GM10248 (cell line): ENCODE data around the gene LSAMP.

Experiments
- CTCF ChIA-PET: fragments of 300-600 bp; sonication (Branson Sonifier 250); formaldehyde crosslinking; extraction: SDS; loops from one replicate; lab custom pipeline; 2021; ENCODE audit warnings: antibody characterized with exemption; lab: Yijun Ruan, JAX
- POLR2A ChIA-PET: fragments of 350-650 bp; sonication (Branson Sonifier 250); formaldehyde crosslinking; extraction: SDS; loops from one replicate; lab custom pipeline; 2020; ENCODE audit warnings: antibody characterized with exemption; lab: Yijun Ruan, JAX
- DNase-seq: peaks from one replicate; pipeline ENCODE4 v3.0.0; 2012; ENCODE audit errors: extremely low spot score
- TF ChIP-seq, protein P1 (sequence below): IDR thresholded peaks from 2 replicates; pipeline ENCODE4 v1.5.1; 2012; ENCODE audit warnings: mild to moderate bottlenecking, low read depth; ENCODE audit errors: extremely low read depth, missing control alignments, control extremely low read depth

LSAMP gene

GRCh38 chr3:115930168-115930567, 515.1 kb downstream of the LSAMP start:
- DNase-seq: no peak
- POLR2A ChIA-PET: no interaction called here
- TF ChIP-seq, protein P1, sequence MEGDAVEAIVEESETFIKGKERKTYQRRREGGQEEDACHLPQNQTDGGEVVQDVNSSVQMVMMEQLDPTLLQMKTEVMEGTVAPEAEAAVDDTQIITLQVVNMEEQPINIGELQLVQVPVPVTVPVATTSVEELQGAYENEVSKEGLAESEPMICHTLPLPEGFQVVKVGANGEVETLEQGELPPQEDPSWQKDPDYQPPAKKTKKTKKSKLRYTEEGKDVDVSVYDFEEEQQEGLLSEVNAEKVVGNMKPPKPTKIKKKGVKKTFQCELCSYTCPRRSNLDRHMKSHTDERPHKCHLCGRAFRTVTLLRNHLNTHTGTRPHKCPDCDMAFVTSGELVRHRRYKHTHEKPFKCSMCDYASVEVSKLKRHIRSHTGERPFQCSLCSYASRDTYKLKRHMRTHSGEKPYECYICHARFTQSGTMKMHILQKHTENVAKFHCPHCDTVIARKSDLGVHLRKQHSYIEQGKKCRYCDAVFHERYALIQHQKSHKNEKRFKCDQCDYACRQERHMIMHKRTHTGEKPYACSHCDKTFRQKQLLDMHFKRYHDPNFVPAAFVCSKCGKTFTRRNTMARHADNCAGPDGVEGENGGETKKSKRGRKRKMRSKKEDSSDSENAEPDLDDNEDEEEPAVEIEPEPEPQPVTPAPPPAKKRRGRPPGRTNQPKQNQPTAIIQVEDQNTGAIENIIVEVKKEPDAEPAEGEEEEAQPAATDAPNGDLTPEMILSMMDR: no peak
- CTCF ChIA-PET: no interaction called here

- CTCF ChIA-PET: no interaction called here
These were observed 516.9 kb downstream of the LSAMP start for GRCh38 chr3:115928376-115928775.

DNA sequence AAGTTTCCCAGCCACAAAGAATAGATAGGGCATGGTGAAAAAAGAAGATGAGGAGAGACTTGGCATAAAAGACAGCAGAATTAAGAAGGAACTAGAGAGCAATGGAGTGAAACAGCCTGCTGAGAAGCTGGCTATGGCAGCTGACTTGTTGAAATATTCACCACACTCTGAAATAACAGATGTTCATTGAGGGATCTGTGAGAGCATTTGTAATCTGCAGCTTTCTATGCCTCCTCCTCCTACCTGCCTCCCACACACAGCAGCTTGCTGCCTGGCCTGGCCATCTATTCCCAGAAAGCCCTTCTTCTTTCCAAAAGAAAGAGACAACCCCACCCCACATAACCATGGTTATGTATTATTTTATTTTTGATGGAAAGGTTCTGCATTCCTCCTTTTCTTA, 518.1 kb downstream of the LSAMP start:
- no peak for DNase-seq
- TF ChIP-seq, protein P1: no peak
- CTCF ChIA-PET: no interaction called here
- POLR2A ChIA-PET: no interaction called here

More at GRCh38 chr3:115928376-115928775, 516.9 kb downstream of the LSAMP start:
- POLR2A ChIA-PET: no interaction called here
- TF ChIP-seq, protein P1: no peak
- no peak for DNase-seq

GRCh38 chr3:115922681-115923347, 522.5 kb downstream of the LSAMP start:
- ChIA-PET POLR2A (no interaction called here), CTCF (interaction anchor here (1.8 kb wide), 1 partner anchor 20 kb away, joined by 4 read pairs; no protein-coding TSS in a partner anchor)
- TF ChIP-seq, protein P1: no peak
- no peak for DNase-seq

DNA sequence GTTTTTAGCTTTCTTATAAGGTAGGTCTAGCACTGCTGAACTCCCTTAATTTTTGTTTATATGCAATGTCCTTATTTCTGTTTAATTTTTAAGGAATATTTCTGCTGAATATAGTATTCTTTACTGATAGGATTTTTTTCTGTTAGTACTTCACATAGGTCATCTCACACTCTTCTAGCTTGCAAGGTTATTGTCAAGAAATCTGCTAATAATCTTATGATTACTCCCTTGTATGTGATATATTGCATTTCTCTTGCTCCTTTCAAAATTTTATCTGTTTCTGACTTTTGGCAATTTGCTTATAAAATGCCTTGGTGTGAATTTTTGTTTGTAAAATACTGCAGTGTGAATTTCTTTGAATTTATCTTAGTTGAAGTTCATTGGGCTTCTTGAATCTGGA, 523.6 kb downstream of the LSAMP start:
- TF ChIP-seq, protein P1: no peak
- no peak for DNase-seq
- POLR2A ChIA-PET: no interaction called here
- CTCF ChIA-PET: interaction anchor here (1.8 kb wide), 1 partner anchor 21 kb away, joined by 4 read pairs; no protein-coding TSS in a partner anchor

GRCh38 chr3:115918900-115919299, 526.4 kb downstream of the LSAMP start:
- no peak for DNase-seq
- ChIA-PET POLR2A (no interaction called here), CTCF (no interaction called here)
- TF ChIP-seq, protein P1: no peak
